SIG-M5 treated with dmso at 0.1 percent for 504 hours (cell line): ENCODE data around the gene KLF3.

ENCODE experiments used
- DNase-seq: peaks from one replicate; lab custom pipeline; 2025; ENCODE audit not compliant: unreplicated experiment; lab: John Stamatoyannopoulos, UW

KLF3 gene

DNA sequence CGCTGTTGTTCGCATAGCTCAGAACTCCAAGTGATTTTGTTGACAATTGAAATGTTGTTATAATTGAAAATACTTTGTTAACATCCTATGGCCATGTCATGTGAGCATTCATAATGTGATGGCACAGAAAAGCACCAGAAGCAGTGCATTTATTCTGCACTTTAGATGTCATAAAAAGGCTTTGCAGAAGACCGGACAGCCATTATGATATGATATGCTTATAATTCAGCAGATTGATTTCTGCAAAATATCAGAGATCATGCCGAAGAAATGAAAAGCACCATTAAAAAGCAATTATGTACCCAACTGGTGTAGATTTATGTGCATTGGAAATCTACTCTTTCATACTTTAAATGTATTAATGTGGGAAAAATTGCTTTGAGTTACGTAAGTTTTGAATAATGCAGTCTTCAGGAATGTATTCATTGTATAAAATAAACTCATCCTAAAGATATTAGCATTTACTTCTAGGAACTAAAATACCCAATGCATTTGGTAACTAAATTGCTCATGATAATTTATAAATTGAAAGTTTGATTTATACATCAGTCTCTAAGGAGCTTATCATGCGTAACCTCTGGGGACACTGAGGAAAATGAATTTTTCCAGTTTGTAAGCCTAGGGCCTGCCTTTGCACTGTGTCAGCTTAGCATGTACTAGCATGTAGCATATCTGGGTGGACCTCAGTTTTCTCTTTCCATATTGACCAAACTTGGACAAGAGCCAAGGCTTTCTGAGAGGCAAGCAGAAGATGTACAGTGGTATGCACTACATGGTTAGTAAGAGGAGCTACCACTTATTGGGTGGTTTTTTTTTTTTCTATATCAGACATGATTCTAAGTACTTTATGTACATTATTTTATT is 75.2 kb downstream of the KLF3 start:
- no peak for DNase-seq

DNA sequence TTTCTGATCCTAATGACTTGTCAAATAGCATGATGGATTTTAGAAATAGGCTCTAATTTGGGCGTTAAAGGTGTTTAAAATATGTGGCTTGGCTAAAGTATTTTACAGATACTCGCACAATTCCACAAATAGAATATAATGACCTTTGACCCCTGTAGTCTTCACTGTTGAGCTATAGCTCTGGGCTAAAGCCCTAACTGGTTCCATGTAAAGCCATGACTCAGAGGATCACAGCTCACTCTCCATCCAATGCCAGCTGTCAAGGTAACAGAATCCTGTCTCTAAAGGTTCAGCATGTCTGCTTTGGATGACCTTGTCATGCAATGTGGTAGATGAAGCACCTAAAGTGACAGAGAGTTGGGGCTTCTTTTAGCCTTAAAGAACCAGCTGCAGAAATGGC is 76.3 kb downstream of the KLF3 start:
- no peak for DNase-seq

DNA sequence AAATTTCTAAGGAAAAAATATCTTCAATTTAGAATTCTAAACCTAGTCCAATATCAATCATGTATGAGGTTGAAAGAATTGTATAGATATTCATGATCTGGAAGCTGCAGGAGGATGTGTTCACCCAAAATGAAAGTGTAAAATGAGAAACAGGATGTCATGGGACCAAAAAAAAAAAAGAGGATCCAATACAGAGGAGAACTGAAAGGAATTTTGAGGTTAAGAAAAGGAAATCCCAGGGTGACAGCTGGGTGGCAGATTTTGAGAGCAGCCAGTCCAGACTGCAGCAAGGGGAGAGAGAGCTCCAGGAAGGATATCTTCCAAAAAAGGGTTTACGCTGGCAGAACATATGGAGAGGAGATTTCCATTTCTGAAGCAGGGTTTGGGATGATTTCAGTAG is 79.9 kb downstream of the KLF3 start:
- peak; percentile 21 for DNase-seq

- no peak for DNase-seq
These were observed 81.9 kb downstream of the KLF3 start for GRCh38 chr4:38745881-38746280.

DNA sequence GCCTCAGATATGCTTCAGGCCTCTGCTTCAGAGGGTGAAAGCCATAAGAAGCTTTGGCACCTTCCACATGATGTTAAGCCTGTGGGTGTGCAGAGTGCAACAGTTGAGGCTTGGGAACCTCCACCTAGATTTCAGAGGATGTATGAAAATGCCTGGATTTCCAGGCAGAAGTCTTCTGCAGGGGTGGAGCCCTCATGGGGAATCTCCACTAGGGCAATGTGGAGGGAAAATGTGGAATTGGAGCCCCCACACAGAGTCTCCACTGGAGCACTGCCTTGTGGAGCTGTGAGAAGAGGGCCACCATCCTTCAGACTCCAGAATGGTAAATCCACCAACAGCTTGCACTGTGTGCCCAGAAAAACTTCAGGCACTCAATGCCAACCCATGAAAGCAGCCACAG is 83.6 kb downstream of the KLF3 start:
- no peak for DNase-seq

GRCh38 chr4:38749336-38749735 is 85.3 kb downstream of the KLF3 start:
- no peak for DNase-seq
